RWPE2 (cell line): ENCODE data around the gene LCLAT1.

Experiments
- ATAC-seq: fragments of 200-7000 bp; cut with Tn5 transposase; 3 replicates; pipeline ENCODE4 v1.9.1; 2021; ENCODE audit warnings: low read depth
- DNase-seq: peaks from one replicate; pipeline ENCODE4 v3.0.0-alpha.2; 2020; ENCODE audit warnings: low spot score
- H3K27ac ChIP-seq: fragments of 450-650 bp; 2 replicates; pipeline ENCODE4 v1.5.1; 2017; ENCODE audit warnings: mild to moderate bottlenecking; ENCODE audit not compliant: poor library complexity, severe bottlenecking
- H3K27me3 ChIP-seq: fragments of 250-450 bp; sonication (Bioruptor Pico); 2 replicates; pipeline ENCODE4 v1.5.1; 2021; ENCODE audit warnings: mild to moderate bottlenecking, moderate library complexity; ENCODE audit not compliant: insufficient read depth, poor library complexity, severe bottlenecking
- H3K36me3 ChIP-seq: fragments of 250-450 bp; sonication (Bioruptor Pico); 2 replicates; pipeline ENCODE4 v1.5.1; 2020; ENCODE audit warnings: low read depth, mild to moderate bottlenecking, moderate library complexity
- H3K4me1 ChIP-seq: fragments of 250-450 bp; sonication (Bioruptor Pico); 2 replicates; pipeline ENCODE4 v1.5.1; 2021; ENCODE audit warnings: mild to moderate bottlenecking, moderate library complexity; ENCODE audit not compliant: insufficient read depth, poor library complexity, severe bottlenecking
- H3K4me3 ChIP-seq: fragments of 250-450 bp; sonication (Bioruptor Pico); 2 replicates; pipeline ENCODE4 v1.5.1; 2021; ENCODE audit warnings: mild to moderate bottlenecking, moderate library complexity; ENCODE audit not compliant: severe bottlenecking
- H3K9me3 ChIP-seq: fragments of 250-450 bp; sonication (Bioruptor Pico); 2 replicates; pipeline ENCODE4 v1.5.1; 2021; ENCODE audit warnings: mild to moderate bottlenecking, moderate library complexity; ENCODE audit not compliant: severe bottlenecking
- CTCF ChIP-seq: fragments of 450-650 bp; IDR thresholded peaks from one replicate; pipeline ENCODE4 v1.5.1; 2017; ENCODE audit warnings: mild to moderate bottlenecking, moderate library complexity; ENCODE audit not compliant: poor library complexity, severe bottlenecking

Gene LCLAT1

DNA sequence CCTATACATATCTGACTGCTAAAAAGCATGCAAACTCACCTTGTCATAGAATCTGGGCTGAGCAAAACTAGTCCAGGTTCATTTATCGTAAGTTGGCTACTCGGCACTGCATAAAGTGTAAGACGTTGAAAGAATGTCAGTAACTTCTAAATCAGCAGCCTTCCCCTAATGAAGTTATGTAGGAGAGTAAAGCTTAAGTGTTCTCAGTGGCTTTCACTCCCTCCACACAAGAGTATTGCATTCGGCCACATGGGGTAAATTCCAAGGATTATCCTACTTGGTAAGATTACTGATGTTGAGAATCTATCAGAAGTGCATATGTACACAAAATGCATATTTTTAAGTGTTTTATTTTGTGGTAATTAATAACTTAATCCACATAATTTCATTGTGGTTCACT is 130.1 kb downstream of the LCLAT1 start:
- ATAC-seq (no peak), DNase-seq (no peak)
- no peaks in the 10 kb centered on the region for H3K4me1 ChIP-seq
- TF ChIP-seq CTCF, result no peak
- no peak overlapping the region for H3K27ac ChIP-seq
- H3K4me3 ChIP-seq, result no peak overlapping the region
- H3K27me3 ChIP-seq, result no peaks in the 10 kb centered on the region
- H3K36me3 ChIP-seq, result 0 out of 2 replicates have a peak, but pooled peaks cover 4% of the 10 kb centered on the region
- H3K9me3 ChIP-seq, result no peaks in the 10 kb centered on the region

GRCh38 chr2:30580391-30580790 is 133.3 kb downstream of the LCLAT1 start:
- no peak for DNase-seq

DNA sequence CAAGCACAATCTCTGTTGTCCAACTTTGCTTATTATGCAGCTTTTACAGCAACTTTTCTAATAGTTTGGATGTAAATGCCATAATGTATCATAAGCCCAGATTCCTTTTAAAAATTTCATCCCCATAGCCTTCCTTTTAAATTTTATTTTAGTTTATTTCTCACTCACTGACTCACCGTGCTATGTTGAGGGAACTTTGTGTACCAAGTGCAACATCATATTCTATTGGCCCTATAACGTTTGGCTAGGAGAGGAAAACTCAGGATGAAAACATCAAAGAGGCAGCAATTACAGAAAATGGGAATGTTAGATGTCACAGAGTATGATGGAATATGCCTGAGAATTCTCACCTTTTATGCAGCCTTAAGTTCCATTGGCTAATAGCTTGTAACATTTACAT is 135.5 kb downstream of the LCLAT1 start:
- Histone ChIP-seq H3K4me3 (no peak overlapping the region), H3K36me3 (no peaks in the 10 kb centered on the region; the same call in 1 of the 2 replicates), H3K4me1 (no peaks in the 10 kb centered on the region), H3K27me3 (no peaks in the 10 kb centered on the region), H3K27ac (no peak overlapping the region), H3K9me3 (no peaks in the 10 kb centered on the region)
- ATAC-seq (no peak), DNase-seq (no peak)
- no peak for TF ChIP-seq CTCF

More at GRCh38 chr2:30580391-30580790, 133.3 kb downstream of the LCLAT1 start:
- peaks cover 4% of the 10 kb centered on the region; the same call in 1 of the 2 replicates for H3K36me3 ChIP-seq
- no peak for ATAC-seq
- no peaks in the 10 kb centered on the region for H3K4me1 ChIP-seq
- no peak for TF ChIP-seq CTCF
- H3K4me3 ChIP-seq, result no peak overlapping the region
- no peak overlapping the region for H3K27ac ChIP-seq
- H3K9me3 ChIP-seq, result no peaks in the 10 kb centered on the region
- H3K27me3 ChIP-seq, result no peaks in the 10 kb centered on the region

- Histone ChIP-seq H3K36me3 (no peaks in the 10 kb centered on the region; the same call in 1 of the 2 replicates), H3K27me3 (no peaks in the 10 kb centered on the region), H3K27ac (no peak overlapping the region), H3K4me3 (no peak overlapping the region), H3K4me1 (no peaks in the 10 kb centered on the region), H3K9me3 (no peaks in the 10 kb centered on the region)
- no peak for TF ChIP-seq CTCF
- DNase-seq (no peak), ATAC-seq (no peak)
Measured at GRCh38 chr2:30583204-30583749, 136.2 kb downstream of the LCLAT1 start.

- no peak for TF ChIP-seq CTCF
- Histone ChIP-seq H3K9me3 (no peaks in the 10 kb centered on the region), H3K4me3 (no peak overlapping the region), H3K27ac (no peak overlapping the region), H3K4me1 (no peaks in the 10 kb centered on the region), H3K36me3 (no peaks in the 10 kb centered on the region; the same call in 1 of the 2 replicates), H3K27me3 (no peaks in the 10 kb centered on the region)
- no peak for ATAC-seq
- DNase-seq, result no peak
Measured at GRCh38 chr2:30584116-30584515, 137.1 kb downstream of the LCLAT1 start.
